ENCODE data around the gene CAMSAP3.

- TF ChIP-seq CTCF (IDR thresholded peaks at IDR 0.05; ENCODE audit: borderline replicate concordance, extremely low read depth, low read length, poor library complexity, severe bottlenecking) (no peak), EZH2 (IDR thresholded peaks at IDR 0.05; ENCODE audit: borderline replicate concordance, low read depth, low read length, severe bottlenecking) (no peak)
Measured at GRCh38 chr19:7645656-7646425, 50.2 kb downstream of the CAMSAP3 start.

All from DND-41 (cell line).